Superior temporal gyrus (tissue), 1 donor: ENCODE measurements around the gene NF2.
A peak's percentile ranks its signal among the peaks of the same experiment; 100 is the strongest.
"Not testable (repeated sequence)": the region's sequence is repeated elsewhere in the genome, so short reads cannot be mapped to it uniquely, and the experiment has no call there.

ENCODE experiments used
- DNase-seq: peaks from one replicate; pipeline ENCODE4 v3.0.0-alpha.2; 2016; ENCODE audit errors: extremely low spot score

Gene NF2

GRCh38 chr22:29603358-29604075, at the start of gene NF2:
Gene NF2, plus strand, starts transcription at chr22:29603633. Its CDS starts 366 bp downstream, at chr22:29603999.
- peak; percentile 100 for DNase-seq

- no peak for DNase-seq
Measured at GRCh38 chr22:29555065-29555644, 48.3 kb upstream of the NF2 start.

DNA sequence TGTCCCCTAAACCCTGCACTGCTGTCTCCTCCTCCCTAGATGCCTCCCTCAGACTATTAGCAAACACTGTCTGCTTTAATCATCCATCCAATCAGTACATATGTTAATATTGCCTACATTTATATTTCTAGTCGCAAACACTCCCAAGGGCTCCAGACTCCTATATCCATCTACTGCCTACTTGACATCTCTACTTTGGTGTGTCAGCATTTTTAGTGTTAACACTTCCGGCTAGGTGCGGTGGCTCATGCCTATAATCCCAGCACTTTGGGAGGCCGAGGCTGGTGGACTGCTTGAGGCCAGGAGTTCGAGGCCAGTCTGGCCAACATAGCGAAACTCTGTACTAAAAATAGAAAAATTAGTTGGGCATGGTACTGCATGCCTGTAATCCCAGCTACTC, 44.4 kb upstream of the NF2 start:
- DNase-seq = no peak

DNA sequence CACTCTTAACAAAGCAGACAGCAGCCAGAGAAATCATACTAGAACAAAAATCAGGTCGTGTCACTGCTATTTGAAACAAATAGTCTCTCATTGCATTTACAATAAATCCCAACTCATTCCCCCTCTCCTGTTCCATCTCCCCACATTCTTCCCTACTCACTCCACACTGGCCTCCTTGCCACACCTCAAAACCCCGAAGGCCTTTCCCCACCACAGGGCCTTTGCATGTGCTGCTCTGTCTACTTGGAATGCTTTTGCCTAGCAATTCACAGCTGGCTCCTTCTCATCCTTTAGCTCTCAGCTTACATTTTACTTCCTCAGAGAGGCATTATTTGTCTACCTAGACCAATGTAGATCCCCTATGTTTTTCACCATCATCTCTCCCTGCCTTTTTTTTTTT, 43.6 kb upstream of the NF2 start:
- no peak for DNase-seq

DNA sequence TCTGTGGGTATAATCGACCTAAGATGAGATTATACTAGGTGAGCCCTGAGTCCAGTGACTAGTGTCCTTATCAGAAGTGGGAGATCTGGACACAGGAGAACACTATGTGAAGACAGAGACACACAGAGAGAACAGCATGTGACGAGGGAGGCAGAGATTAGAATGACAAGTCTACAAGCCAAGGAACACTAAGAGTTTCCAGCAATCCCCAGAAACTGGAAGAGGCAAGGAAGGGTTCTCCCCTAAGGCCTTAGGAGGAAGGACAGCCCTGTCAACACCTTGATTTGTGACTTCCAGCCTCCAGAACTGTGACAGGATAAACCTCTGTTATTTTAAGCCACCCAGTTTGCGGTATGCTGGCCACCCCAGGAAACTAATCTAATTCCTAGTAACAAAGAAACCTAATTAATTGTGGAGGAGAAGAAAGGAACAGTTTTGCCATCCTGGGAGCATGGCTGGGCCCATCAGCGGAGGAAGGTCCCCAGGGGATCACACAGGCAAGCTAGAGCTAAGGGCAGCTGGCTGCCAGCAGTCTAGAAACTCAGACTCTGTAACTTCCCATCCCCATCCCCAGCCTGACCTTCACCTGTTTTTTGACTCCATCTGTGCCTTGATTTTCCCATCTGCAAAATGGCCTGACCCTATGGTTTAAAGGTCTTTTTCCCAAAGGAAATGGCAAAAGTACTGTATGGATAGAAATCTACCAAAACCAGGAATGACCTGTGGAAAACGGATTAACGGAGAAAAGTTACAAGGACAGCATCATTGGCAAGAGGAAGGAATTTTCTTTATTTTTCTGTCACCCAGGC, 39.6 kb upstream of the NF2 start:
- no peak for DNase-seq

GRCh38 chr22:29566513-29566912, 36.9 kb upstream of the NF2 start:
- not testable (repeated sequence) for DNase-seq

DNA sequence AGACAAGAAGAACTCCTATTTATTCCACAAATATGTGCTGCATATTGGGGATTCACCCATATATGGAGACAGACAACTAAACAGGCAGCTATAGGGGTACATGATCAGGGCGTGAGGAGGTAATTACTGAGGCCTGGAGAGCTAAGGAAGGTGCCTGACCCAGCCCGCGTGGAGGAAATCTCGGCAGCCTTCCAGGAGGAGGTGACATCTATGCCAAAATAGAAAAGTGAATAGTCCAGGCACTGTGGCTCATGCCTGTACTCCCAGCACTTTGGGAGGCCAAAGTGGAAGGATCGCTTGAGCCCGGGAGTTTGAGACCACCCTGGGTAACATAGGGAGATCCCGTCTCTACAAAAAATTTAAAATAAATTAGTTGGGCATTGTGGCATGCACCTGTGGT, 36.1 kb upstream of the NF2 start:
- DNase-seq = no peak

GRCh38 chr22:29569011-29569678, 34.3 kb upstream of the NF2 start:
- no peak for DNase-seq

DNA sequence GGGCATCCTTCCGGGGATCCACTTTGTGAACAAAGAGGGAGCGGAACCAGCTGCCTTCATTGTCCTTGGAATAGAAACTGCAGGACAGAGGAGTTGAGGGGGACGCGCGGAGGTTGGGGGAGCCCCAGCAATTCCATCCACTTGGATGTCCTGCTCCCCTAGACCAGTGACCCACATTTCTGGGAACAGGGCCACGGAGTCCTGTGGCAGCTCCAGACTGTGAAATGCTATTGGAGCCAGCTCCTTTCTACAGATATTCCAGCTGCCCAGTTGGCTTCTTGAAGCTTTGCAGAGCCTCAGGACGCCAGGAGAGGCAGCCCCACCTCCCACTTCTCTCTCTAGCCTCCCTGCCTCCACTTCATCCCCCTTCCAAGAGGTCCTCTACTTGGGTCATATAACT, 33.0 kb upstream of the NF2 start:
- no peak for DNase-seq

- no peak for DNase-seq
Measured at GRCh38 chr22:29570912-29571549, 32.4 kb upstream of the NF2 start.

- DNase-seq = no peak
Measured at GRCh38 chr22:29574762-29575450, 28.5 kb upstream of the NF2 start.

DNA sequence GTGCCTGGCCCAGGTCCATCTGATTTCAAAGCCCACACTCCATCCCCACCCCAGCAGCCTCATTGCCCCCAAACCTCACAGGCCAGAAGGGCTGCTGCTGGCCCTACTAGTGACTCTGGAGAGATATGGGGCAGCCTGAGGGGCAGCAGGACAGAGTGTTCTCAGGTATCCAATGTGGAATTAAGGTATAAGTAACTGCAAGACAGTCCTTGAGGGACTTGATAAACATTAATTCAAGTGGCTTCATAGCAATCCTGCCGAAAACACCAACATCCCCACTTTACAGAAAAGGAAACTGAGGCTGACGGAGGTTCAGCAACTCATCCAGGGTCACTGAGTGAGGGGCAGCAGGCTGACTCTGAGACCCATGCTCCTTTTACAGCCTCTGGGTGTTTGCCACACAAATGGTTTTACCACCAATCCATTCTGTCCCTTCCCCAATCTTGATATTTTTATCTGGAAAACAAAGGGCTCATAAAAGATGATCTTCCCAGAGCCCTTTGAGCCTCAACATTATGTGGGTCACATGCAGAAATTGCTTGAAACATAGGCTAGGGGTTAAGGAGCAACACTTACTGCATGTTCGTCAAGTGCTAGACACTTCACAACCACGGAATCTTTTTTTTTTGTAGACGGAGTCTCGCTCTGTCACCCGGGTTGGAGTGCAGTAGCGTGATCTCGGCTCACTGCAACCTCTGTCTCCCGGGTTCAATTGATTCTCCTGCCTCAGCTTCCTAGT, 24.8 kb upstream of the NF2 start:
- no peak for DNase-seq

DNA sequence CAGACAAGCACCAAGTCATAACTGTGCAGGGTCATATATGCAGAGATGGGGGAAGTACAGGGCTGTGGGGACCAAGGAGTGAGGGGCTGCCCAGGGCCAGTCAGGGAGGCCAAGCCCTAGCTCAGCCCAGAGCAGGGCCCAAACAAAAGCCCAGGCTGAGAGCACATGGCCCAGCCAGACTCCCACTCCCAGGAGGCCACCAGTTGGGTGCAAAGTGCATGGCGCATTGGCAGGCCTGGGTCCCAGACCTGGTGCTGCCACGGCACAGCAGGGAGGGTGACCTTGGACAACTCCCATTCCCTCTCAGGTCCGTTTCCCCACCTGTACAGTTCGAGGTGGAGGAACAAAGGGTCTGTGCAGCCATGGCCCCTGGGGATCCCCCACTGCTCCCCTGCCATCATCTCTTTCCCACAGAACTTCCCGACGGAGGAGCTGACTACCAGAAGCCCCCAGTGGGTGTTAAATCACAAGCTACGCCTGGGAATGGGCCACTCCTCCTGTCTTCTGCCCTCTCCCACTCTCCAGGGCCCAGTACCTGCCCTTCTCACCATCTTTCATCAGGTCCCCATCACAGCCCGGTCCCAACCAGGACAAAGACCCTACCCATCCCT, 23.1 kb upstream of the NF2 start:
- DNase-seq = no peak

GRCh38 chr22:29581799-29582198, 21.6 kb upstream of the NF2 start:
- no peak for DNase-seq

- DNase-seq = no peak
Measured at GRCh38 chr22:29584975-29585374, 18.5 kb upstream of the NF2 start.

DNA sequence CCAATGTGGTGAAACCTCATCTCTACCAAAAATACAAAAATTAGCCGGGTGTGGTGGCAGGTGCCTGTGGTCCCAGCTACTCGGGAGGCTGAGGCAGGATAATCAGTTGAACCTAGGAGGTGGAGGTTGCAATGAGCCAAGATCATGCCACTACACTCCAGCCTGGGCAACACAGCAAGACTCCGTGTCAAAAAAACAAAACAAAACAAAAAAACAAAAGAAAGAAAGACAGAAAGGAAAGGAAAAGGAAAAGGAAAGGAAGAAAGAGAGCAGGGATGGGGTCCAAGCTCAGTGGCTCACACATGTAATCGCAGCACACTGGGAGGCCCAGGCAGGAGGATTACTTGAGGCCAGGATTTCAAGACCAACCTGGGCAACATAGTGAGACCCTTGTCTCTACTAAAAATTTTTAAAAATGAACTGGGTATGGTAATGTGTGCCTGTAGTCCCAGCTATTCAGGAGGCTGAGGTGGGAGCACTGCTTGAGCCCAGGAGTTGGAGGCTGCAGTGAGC, 17.2 kb upstream of the NF2 start:
- DNase-seq = not testable (repeated sequence)

- no peak for DNase-seq
Measured at GRCh38 chr22:29587938-29588699, 15.3 kb upstream of the NF2 start.

GRCh38 chr22:29593923-29594322, 9.5 kb upstream of the NF2 start:
- no peak for DNase-seq

DNA sequence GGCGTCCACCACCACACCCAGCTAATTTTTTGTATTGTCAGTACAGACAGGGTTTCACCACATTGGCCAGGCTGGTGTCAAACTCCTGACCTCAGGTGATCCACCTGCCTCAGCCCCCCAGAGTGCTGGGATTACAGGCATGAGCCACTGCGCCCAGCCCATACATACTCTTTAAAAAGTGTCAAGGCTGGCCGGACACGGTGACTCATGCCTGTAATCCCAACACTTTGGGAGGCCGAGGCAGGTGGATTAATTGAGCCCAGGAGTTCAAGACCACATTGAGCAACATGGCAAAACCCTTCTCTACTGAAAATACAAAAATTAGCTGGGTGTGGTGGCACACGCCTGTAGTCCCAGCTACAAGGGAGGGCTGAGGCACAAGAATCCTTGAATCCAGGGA, 9.0 kb upstream of the NF2 start:
- not testable (repeated sequence) for DNase-seq
